HG02763 (cell line): ENCODE results near the gene CEP89.
"Not testable (repeated sequence)": the region's sequence is repeated elsewhere in the genome, so short reads cannot be mapped to it uniquely, and the experiment has no call there.

Experiments used
- ATAC-seq: cut with Tn5 transposase; IDR thresholded peaks from one replicate; pipeline ENCODE4 v1.9.1; 2021; ENCODE audit warnings: mild to moderate bottlenecking, moderate library complexity; ENCODE audit not compliant: unreplicated experiment

CEP89 gene

DNA sequence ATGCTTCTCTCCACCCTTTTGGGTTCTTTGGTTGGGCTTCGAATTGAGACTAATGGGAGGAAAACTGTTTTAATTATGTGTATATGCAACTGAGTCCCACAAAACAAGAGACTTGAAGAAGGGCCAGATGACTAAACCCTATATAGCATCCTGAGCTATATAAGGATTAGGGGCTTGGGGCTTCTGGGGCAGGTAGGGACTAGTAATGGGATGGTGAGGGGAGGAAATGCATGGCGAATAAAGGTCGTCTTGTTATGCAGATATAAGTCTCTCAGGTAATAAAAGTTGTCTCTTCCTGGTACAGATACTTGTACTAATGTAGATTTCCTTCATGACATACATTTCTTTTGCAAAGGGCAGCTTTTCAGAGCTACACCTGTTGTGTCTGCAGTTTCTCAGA, 99.4 kb downstream of the CEP89 start:
- ATAC-seq: no peak

DNA sequence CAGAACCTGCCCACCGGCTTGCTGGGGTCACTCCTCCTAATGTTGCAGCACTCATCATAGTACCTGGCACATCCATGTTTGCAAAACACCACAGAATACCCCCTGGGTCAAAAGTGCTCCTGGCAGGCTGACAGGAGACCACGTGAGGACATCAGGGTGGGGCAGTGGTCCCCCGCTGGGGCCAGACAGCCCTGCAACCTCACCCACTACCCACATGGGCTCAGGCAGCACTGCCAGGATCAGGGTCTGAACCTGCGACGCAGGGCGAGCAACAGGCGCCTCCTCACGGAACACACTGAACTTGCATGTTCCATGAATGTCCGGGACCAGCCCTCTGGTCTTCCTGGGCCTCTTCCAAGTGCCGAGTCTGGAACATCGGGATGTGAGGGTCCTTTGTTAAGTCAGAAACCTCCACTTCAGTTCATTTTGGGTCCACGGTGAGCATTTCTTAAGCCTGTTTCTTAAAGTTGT, 100.7 kb downstream of the CEP89 start:
- ATAC-seq: no peak

DNA sequence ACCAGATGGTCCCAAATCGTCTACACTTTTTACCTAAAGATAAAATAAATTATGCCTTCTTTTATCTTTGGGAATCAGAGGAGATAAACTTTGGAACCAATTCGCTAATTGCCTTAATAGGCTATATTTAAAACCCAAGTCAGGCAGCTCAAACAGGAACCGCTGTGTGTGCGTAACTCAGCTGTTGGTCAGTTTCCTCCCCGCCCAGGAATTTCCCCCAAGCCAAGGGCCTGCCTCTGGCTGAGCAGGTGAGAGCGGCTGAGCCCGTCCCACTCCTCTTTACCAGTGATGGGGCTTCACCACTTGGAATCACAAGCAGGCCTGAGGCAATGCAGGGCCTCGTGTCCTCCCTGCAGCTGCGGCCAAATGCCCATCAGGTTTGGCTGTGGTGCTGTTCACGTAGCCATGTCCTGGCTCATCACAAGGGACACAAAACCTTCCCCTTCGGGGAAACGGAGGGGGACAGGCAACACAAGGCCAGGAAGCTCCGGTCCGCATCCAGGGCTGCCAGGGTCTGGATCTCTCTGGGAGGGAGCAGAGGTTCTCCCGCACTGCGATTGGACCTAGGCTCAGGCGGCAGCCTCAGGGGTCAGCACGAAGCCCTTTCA, 101.7 kb downstream of the CEP89 start:
- ATAC-seq: no peak

DNA sequence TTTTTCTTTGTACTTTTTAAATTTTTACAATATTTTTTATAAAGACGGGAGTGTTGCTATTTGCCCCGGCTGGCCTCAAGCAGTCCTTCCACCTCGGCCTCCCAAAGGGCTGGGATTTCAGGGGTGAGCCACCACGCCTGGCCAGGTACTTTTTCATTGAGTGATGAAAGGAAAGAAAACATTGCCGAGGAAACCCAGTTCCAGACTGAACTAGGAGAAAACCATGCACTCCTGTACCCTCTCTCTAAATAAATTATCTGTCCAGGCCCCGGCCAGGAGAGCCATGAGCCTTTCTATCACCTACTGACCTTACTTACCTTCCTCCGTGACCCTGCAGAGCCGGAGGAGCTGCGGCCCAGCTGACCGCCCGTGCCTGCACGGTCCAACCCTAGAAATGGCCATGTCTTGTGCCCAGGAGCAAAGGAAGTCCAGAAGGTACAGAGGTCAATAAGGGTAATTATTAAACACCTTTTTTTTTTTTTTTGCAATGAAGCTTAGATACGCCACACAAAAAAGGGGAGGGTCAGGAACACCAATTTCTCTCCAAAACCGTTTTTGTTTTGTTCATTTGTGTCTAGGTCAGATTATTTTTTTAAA, 102.3 kb downstream of the CEP89 start, which contains the start of gene SLC7A9:
Gene SLC7A9, minus strand, starts transcription at position 399 of the 597 bp plus-strand sequence. CDS start 1,233 bp downstream, outside the sequence.
- ATAC-seq: no peak

DNA sequence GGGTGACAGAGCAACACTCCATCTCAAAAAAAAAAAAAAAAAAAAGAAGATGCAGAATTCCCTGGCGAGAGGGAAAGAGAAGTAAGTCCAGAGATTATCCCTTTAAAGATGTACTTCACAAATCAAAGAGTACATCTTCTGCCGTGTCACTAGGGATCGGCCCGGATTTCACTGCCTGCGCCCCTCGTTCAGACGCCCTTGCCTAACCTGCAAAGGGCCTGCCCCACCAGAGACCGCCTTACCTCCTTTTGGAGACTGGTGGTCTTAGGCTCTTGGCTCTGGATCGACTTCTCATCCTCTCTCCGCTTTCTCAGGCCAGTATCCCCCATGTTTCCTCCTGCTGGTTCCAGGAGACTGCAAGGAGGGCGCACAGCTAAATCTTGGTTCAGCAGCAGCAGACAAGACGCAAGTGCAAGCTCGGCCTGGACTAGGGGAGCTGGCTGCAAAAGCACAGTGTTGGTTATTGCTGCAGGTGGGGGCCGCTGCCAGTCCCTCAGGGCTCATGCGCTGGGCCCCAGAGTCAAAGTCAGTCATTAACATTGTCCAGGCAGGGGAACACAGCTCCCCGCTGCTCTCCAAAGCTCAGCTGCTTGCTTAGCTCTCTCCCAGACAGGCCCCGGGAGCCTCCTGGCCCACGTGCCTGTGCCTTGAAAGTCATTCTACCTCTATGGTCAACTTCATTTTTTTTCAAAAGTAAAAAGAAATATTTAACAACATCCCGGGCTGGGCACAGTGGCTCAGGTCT, 103.4 kb downstream of the CEP89 start:
- no peak for ATAC-seq

DNA sequence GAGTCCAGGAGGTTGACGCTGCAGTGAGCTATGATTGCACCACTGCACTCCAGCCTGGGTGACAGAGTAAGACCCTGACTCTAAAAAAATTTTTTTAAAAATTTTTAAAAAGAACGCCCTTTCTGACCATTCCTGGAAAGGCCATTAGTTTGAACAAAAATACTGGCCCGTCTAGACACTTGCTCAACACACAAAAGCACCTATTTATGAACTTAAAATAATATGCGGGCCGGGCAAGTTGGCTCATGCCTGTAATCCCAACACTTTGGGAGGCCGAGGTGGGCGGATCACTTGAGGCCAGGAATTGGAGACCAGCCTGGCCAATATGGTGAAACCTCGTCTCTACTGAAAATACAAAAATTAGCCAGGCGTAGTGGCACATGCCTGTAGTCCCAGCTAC, 104.3 kb downstream of the CEP89 start:
- ATAC-seq: not testable (repeated sequence)

DNA sequence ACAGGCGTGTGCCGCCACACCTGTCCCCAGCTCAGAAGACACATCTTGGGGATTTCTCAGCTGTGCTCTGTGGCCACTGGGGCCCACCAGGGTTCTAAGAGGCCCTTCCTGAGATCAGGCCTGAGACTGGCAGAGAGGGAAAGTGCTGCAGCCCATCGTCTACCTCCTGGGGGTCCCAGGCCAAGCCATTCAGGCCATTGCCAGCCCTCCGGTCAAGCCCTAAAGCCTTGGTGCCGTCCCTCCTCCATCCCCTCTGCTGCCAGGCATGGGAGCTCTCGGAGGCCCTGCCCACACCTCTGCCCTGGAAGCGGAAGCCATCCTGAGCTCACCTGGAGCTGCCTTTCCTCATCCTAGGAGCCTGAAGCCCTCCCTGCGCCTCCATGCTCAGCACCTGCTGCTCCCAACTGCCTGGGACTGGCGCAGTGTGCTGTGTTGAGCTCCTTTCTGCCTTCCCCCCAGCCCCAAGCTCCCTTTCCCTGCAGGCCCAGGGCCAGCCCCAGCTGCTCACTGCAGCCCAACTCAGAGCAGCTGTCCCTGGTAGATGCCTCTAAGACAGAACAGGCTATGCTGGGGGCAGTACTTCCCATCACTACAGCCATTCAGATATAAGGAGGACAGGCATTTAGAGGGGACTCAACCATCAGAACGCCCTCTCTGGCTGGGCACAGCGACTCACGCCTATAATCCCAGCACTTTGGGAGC, 105.0 kb downstream of the CEP89 start:
- ATAC-seq: no peak

DNA sequence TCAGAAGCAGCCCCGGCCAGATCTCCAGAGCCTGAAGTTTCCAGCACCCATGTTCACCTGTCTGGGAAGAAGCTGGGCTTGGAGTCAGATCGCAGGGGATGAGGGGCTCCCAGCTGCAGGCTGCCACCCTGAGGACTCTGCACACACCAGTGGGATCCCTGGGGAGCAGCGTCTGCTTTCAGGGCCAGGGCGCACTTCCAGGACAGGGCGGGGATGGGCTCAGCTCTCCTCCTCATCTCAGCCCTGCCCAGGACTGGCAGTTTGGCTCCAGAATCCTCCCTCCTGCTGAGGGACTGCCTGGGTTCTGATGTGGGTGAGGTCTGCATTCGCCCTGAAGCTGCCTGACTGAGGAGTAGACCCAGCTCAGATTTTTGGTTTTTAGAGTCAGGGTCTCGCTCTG, 105.7 kb downstream of the CEP89 start:
- ATAC-seq: no peak

DNA sequence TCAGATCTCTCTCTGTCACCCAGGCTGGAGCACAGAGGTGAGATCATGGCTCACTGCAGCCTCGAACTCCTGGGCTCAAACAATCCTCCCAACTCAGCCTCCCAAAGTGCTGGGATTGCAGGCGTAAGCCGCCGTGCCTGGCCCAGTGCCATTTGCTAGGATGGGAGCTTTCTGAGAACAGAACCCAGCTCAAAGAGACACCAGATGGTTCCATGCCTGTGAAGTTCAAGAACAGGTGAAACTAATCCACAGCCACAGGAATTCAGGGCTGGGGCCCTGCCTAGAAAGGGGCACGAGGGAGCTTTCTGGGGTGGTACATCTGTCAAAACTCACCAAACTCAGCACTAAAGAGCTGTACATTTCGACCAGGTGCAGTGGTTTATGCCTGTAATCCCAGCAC, 106.4 kb downstream of the CEP89 start:
- no peak for ATAC-seq

DNA sequence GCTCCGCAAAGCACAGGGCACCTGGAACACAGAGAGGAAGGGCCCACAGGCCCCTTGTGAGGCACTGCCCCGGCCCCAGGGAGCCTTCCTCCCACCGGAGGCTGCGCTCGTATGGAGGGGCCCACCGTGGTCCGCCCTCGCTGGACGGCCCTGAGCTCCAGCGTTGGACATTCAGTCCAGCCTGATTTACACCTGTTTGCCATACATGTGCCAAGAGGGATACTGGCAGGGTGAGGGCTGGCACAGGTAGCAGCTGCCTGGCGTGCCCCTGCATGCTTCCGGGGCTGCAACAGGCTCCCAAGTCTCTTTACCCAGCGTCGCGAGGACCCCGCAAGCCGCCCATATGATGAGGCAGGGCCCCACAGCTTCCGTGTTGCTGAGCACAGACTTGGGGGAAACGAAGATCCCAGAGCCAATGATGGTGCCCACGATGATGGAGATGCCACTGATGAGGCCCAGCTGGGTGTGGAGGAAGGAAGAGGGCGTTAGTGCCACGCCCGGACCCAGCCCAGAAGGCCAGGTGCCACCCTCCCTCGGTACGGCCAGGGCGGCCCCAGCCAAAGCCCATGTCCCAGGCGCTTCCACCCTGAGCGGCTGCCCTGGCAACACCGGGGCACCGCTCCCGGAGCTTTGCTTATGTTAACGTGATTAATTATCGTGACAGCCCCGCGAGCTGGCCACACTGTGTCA, 107.3 kb downstream of the CEP89 start:
- no peak for ATAC-seq

DNA sequence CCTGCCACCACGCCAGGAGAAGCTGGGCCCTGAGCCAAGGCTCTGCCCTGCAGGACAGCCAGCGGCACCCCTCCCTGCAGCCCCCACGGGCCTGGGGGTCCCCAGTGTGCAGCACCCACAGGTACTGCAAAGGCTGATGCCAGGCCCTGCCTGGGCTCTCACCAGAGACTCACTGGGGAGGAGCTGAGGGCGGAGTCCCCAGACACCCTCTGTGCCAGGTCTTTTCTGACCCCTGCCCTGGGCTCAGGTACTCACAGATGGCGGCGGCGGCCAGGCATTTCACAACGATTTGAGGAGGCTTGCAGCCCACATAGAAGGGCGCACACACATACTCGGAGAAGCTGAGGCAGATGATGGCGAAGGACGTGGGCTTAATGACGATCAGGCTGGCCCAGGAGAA, 107.9 kb downstream of the CEP89 start:
- no peak for ATAC-seq

DNA sequence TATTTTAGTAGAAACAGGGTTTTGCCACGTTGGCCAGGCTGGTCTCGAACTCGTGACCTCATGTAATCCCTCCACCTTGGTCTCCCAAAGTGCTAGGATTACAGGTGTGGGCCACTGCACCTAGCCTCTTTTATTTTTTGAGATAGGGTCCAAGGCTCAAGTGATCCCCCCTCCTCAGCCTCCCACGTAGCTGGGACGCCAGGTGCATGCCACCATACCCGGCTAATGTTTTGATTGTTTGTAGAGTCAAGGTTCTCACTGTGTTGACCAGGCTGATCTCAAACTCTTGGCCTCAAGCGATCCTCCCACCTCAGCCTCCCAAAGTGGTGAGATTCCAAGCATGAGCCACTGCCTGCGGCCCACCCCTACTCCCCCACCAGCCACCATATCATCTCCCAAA, 108.5 kb downstream of the CEP89 start:
- ATAC-seq: no peak

DNA sequence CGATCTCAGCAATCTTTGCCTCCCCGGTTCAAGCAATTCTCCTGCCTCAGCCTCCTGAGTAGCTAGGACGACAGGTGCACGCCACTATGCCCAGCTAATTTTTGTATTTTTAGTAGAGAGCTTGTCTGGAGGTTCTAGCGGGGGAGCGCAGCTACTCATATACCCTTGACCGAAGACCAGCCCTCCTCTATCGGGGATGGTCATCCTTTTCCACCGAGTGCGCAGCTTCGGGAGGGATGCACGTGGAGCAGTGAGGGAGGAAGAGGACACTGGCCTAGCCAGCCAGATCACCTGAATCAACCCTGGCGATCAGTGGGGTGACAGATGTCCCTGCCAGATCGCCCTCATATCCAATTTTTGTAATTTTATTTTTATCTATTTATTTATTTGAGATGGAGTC, 109.0 kb downstream of the CEP89 start:
- no peak for ATAC-seq

DNA sequence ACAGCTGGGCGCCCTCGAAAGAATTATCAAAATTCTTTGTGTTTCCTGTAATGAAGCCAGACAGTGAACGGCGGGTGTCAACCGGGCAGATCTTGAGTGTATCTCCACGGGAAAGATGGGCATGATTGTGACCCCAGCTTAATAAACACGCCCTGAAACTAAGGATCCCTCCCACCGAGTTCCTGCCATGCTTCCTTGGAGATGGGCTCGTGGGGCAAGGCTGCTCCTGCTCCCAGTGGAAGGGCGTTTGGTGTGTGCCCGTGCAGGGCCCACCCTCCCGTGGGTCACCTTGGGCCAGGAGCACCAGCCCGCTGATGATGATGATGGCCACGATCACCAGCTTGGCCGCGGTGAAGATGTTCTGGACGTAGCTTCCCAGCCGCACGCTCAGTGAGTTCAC, 109.6 kb downstream of the CEP89 start:
- ATAC-seq: no peak

DNA sequence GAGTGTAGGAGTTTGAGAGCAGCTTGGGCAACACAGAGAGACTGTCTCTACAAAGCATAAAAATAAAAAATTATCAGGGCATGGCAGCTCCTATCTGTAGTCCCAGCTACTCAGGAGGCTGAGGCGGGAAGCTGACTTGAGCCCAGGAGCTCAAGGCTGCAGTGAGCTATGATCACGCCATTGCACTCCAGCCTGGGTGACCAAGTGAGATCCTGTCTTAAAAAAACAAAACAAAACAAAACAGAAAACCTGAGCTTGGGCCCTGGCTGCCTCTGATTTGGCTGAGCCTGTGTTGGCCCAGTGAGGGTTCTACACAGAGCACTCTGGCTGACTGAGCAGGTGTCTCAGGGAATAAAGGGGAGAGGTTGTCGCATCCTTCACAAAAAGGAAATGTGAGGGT, 110.2 kb downstream of the CEP89 start:
- ATAC-seq: no peak

DNA sequence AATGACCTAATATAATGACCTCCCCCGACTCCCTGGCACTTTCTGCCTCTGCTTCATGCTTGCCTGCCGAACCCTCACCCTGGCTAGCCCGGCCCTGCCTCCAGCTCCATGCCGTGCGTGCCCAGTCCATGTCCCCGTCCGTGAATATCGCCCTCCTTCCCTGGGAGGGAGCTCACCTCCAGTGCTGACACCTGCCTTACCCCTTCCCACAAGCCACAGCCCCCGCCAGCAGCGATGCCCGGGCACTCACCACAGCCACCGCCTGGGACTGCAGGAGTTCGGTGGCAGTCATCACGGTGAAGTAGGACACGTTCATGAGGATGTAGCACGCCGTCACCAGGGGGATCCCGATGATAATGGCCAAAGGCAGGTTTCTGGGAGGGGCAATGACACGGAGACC, 112.2 kb downstream of the CEP89 start:
- no peak for ATAC-seq

DNA sequence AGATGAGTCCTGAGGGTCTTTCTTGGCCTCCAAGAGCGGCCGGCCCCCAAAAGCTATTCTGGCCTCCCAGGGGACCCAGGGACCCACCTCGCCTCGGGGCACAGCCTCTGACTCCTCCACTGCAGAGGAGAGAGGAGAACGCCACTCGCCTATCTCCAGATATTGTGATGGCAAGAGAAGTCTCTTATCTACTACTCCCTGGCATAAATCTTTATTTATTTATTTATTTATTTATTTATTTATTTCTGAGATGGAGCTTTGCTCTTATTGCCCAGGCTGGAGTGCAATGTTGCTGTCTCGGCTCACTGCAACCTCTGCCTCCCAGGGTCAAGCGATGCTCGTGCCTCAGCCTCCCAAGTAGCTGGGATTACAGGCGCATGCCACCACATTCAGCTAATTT, 113.2 kb downstream of the CEP89 start:
- ATAC-seq: no peak

DNA sequence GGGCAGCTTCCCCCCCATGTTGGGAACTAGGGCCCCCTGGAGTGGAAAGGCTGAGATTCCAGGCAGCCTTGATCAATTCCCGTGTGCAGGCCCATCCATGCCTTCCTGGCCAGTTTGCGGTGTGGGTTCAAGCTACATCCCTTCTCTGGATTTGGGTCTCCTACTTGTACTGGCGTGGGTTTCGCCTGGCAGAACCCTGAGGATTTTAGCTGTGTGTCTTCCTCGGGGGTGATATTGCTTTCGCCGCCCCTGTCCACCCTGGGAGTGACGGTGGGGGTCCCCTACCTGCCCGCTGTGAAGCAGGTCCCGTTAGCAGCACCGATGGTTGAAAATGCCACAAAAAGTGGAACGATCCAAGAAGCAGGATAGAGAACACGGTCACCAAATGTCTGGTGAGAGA, 113.6 kb downstream of the CEP89 start:
- no peak for ATAC-seq

DNA sequence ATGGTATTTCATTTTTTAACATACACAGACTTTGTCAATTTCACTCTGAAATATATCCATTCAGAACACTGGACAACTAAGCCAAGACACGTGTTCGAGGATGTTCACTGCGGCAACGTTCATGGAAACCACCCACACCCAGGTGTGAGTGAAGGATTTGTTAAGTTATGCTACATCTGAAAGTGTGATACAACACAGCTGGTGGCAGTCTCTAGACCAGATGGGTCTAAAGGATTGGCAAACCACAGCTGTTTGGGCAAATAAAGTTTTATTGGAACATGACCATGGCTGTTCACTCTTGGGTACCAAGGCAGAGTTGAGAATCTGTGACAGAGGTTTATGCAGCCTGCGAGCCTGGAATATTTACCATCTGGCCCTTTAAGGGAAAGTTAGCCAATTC, 114.2 kb downstream of the CEP89 start:
- no peak for ATAC-seq

DNA sequence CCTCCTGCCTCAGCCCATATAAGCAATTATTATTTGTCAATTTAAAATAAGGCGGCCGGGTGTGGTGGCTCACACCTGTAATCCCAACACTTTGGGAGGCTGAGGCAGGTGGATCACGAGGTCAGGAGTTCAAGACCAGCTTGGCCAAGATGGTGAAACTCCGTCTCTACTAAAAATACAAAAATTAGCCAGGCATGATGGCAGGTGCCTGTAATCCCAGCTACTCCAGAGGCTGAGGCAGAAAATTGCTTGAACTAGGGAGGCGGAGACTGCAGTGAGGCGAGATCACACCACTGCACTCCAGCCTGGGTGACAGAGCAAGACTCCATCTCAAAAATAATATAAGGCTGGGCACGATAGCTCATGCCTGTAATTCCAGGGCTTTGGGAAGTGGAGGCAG, 114.9 kb downstream of the CEP89 start:
- not testable (repeated sequence) for ATAC-seq

DNA sequence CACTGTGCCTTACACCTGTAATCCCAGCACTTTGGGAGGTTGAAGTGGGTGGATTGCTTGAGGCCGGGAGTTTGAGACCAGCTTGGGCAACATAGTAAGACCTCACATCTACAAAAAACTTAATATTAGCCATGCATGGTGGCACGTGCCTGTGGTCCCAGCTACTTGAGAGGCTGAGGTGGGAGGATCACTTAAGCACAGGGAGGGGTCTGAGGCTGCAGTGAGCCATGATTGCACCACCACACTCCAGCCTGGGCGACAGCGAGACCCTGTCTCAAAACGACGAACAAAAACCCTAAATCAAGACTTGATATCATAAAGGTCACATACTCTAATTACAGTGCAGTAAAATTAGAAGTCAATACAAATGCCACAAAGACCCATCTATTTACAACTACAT, 119.5 kb downstream of the CEP89 start:
- ATAC-seq: no peak
